HepG2 (cell line): ENCODE results near the gene ARTN. TPM values are rescaled to one million over a fixed set of nuclear protein-coding genes. Genes with fewer than 3 reads are reported as not detected.
A peak's percentile ranks its signal among the peaks of the same experiment; 100 is the strongest.

Experiments used
- CBFB ChIP-seq: sonication (generic); formaldehyde crosslinking; IDR thresholded peaks from 2 replicates; pipeline ENCODE4 v1.4.0; 2020; ENCODE audit warnings: missing genetic modification reagents
- ELF4 ChIP-seq: sonication (generic); formaldehyde crosslinking; IDR thresholded peaks from 2 replicates; pipeline ENCODE4 v1.5.0; 2020; ENCODE audit warnings: missing genetic modification reagents, mild to moderate bottlenecking, moderate library complexity, borderline replicate concordance
- GFI1 ChIP-seq: sonication (generic); formaldehyde crosslinking; IDR thresholded peaks from 2 replicates; pipeline ENCODE4 v1.5.0; 2020; ENCODE audit warnings: missing genetic modification reagents, mild to moderate bottlenecking, borderline replicate concordance
- HES4 ChIP-seq: sonication (generic); formaldehyde crosslinking; IDR thresholded peaks from 2 replicates; pipeline ENCODE4 v1.9.0; 2021; ENCODE audit warnings: mild to moderate bottlenecking, missing genetic modification reagents, borderline replicate concordance
- IRF2 ChIP-seq: IDR thresholded peaks from 2 replicates; pipeline ENCODE4 v1.6.1; 2018; ENCODE audit warnings: missing genetic modification reagents, missing compliant biosample characterization
- NCOR1 ChIP-seq: fragments of 200-600 bp; sonication (generic); IDR thresholded peaks from 2 replicates; pipeline ENCODE4 v1.7.0; 2017; ENCODE audit warnings: antibody characterized with exemption, low read length, borderline replicate concordance
- PLRG1 ChIP-seq: fragments of 450-650 bp; conservative IDR thresholded peaks from 2 replicates; pipeline ENCODE4 v1.6.1; 2016
- SMYD3 ChIP-seq: sonication (generic); formaldehyde crosslinking; IDR thresholded peaks from 2 replicates; pipeline ENCODE4 v1.8.1; 2023; ENCODE audit warnings: mild to moderate bottlenecking, missing genetic modification reagents
- SP1 ChIP-seq, 2 experiments: fragments of 450-650 bp in 1 of 2; sonication (generic) in 1 of 2; formaldehyde crosslinking in 1 of 2; IDR thresholded peaks; 2 replicates each; pipeline versions ENCODE4 v1.4.0 to v1.6.1; 2016 to 2020; ENCODE audit warnings: missing genetic modification reagents in 1 of 2
- SP4 ChIP-seq: sonication (generic); formaldehyde crosslinking; IDR thresholded peaks from 2 replicates; pipeline ENCODE4 v1.8.1; 2023; ENCODE audit warnings: mild to moderate bottlenecking, missing genetic modification reagents
- TBL1XR1 ChIP-seq: fragments of 150-350 bp; IDR thresholded peaks from 2 replicates; pipeline ENCODE4 v1.6.1; 2014; ENCODE audit warnings: borderline replicate concordance, low read length; ENCODE audit not compliant: partially characterized antibody
- TOE1 ChIP-seq: sonication (generic); formaldehyde crosslinking; IDR thresholded peaks from 2 replicates; pipeline ENCODE4 v1.4.0; 2020; ENCODE audit warnings: mild to moderate bottlenecking, missing genetic modification reagents
- ZBTB42 ChIP-seq: sonication (generic); formaldehyde crosslinking; IDR thresholded peaks from 2 replicates; pipeline ENCODE4 v1.5.0; 2020; ENCODE audit warnings: mild to moderate bottlenecking, missing genetic modification reagents
- ZBTB7A ChIP-seq: sonication (generic); formaldehyde crosslinking; IDR thresholded peaks from 2 replicates; pipeline ENCODE4 v1.8.0; 2022; ENCODE audit warnings: mild to moderate bottlenecking, missing genetic modification reagents
- ZFP36L1 ChIP-seq: sonication (generic); formaldehyde crosslinking; IDR thresholded peaks from 2 replicates; pipeline ENCODE4 v1.8.0; 2022; ENCODE audit warnings: mild to moderate bottlenecking, missing genetic modification reagents, moderate library complexity
- ZNF180 ChIP-seq: sonication (generic); formaldehyde crosslinking; IDR thresholded peaks from 2 replicates; pipeline ENCODE4 v1.4.0; 2020; ENCODE audit warnings: low read depth, missing genetic modification reagents, borderline replicate concordance
- ZNF333 ChIP-seq: sonication (generic); formaldehyde crosslinking; IDR thresholded peaks from 2 replicates; pipeline ENCODE4 v1.4.0; 2020; ENCODE audit warnings: mild to moderate bottlenecking, missing genetic modification reagents, borderline replicate concordance
- ZNF430 ChIP-seq: sonication (generic); formaldehyde crosslinking; IDR thresholded peaks from 2 replicates; pipeline ENCODE4 v1.9.0; 2021; ENCODE audit warnings: mild to moderate bottlenecking, missing genetic modification reagents
- polyA plus RNA-seq, 8 experiments: library from polyadenylated mRNA; depleted of rRNA in 3 of 8; stranded (reverse) in 7 of 8; unstranded in 1 of 8; fragments of >200 nt; fragmentation: Illumina TruSeq in 4 of 8; extraction: Trizol in 4 of 8; gene quantifications; 2 replicates each; pipeline versions ENCODE4 v1.2.1 to v1.2.3, GENCODE V29; 2011 to 2016; ENCODE audit warnings: low read depth in 4 of 8, missing spikeins in 1 of 8, mixed read lengths in 1 of 8; ENCODE audit not compliant: insufficient read depth in 1 of 8
- total RNA-seq, 5 experiments: library from RNA; depleted of rRNA; stranded (reverse); fragments of >200 nt; fragmentation: Illumina TruSeq; extraction: Trizol; gene quantifications; 2 replicates each; pipeline ENCODE4 v1.2.3, GENCODE V29; 2016; ENCODE audit warnings: low read depth in 1 of 5
- TF ChIP-seq, protein P1 (sequence below): sonication (generic); formaldehyde crosslinking; IDR thresholded peaks from 2 replicates; pipeline ENCODE4 v1.5.0; 2020; ENCODE audit warnings: mild to moderate bottlenecking, missing genetic modification reagents
- TF ChIP-seq, protein P2 (sequence below): sonication (generic); formaldehyde crosslinking; IDR thresholded peaks from 2 replicates; pipeline ENCODE4 v1.8.0; 2022; ENCODE audit warnings: mild to moderate bottlenecking, missing genetic modification reagents, moderate library complexity
- TF ChIP-seq, protein P3 (sequence below): sonication (generic); formaldehyde crosslinking; conservative IDR thresholded peaks from 2 replicates; pipeline ENCODE4 v1.4.0; 2020; ENCODE audit warnings: missing genetic modification reagents
- TF ChIP-seq, protein P4 (sequence below): sonication (generic); formaldehyde crosslinking; IDR thresholded peaks from 2 replicates; pipeline ENCODE4 v1.9.0; 2021; ENCODE audit warnings: missing genetic modification reagents, mild to moderate bottlenecking, borderline replicate concordance
- TF ChIP-seq, protein P5 (sequence below): sonication (generic); formaldehyde crosslinking; IDR thresholded peaks from 2 replicates; pipeline ENCODE4 v1.4.0; 2020; ENCODE audit warnings: missing genetic modification reagents, borderline replicate concordance

ARTN gene
- total and polyA plus RNA-seq, 2 of the 13 experiments (the other 11 are each of a cell fraction or from before 2014, with no cell fraction given): 0.11 to 0.62 TPM

DNA sequence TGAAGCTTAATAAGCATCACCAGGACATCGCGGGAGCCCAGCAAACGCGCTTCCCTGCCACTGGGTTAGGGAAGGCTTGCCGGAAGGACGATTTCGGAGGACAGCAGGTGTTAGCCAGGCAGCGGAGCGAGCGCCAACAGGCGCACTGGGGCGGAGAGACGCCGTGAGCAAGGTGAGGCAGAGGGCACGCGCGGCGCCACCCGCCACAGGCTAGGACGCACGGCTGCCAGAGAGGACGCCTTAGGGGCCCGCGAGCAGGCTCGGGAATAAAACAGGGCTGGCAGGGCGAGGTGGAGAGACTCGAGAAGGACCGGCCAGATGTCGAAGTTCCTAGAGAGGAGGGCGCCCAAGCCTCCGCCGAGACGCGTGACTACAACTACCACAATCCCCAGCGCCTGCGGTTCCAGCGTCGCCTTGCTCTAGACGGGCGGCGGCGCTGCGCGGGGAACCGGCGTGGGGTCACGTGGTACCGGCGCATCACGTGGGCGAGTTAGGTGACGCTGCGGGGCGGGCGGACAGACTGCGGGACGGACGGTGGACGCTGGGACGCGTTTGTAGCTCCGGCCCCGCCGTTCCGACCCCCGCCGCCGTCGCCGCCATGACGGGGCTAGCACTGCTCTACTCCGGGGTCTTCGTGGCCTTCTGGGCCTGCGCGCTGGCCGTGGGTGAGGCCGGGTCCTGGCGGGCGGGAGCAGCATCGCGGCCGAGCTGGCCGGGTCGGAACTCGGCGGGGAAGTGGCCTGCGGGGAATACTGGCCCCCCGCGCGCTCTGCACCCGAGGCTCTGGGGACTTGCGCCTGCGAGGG is 41.0 kb downstream of the ARTN start, which contains the start of gene ATP6V0B (continued):
- TF ChIP-seq, protein P1, sequence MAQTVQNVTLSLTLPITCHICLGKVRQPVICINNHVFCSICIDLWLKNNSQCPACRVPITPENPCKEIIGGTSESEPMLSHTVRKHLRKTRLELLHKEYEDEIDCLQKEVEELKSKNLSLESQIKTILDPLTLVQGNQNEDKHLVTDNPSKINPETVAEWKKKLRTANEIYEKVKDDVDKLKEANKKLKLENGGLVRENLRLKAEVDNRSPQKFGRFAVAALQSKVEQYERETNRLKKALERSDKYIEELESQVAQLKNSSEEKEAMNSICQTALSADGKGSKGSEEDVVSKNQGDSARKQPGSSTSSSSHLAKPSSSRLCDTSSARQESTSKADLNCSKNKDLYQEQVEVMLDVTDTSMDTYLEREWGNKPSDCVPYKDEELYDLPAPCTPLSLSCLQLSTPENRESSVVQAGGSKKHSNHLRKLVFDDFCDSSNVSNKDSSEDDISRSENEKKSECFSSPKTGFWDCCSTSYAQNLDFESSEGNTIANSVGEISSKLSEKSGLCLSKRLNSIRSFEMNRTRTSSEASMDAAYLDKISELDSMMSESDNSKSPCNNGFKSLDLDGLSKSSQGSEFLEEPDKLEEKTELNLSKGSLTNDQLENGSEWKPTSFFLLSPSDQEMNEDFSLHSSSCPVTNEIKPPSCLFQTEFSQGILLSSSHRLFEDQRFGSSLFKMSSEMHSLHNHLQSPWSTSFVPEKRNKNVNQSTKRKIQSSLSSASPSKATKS (CRISPR knock-in tag): no peak; the same call in 1 of the 2 replicates
- TF ChIP-seq TOE1 (CRISPR knock-in tag) (no peak), NCOR1 (no peak), ZFP36L1 (0 out of 2 replicates have a peak, but pooled peaks have one; percentile 58), GFI1 (CRISPR knock-in tag) (no peak; the same call in 1 of the 2 replicates), ZBTB7A (CRISPR knock-in tag) (no peak), ELF4 (CRISPR knock-in tag) (no peak), HES4 (CRISPR knock-in tag) (0 out of 2 replicates have a peak, but pooled peaks have one; percentile 4), IRF2 (CRISPR knock-in tag) (peak; percentile 92), ZNF333 (CRISPR knock-in tag) (0 out of 2 replicates have a peak, but pooled peaks have one; percentile 29), ZNF180 (no peak), SP1 (IDR thresholded peaks at IDR 0.05) (no peak), SP1 (CRISPR knock-in tag; IDR thresholded peaks at IDR 0.05) (0 out of 2 replicates have a peak, but pooled peaks have one; percentile 24), PLRG1 (no peak), SP4 (CRISPR knock-in tag) (peak; percentile 59; the same call in 1 of the 2 replicates), CBFB (peak; percentile 91), ZBTB42 (CRISPR knock-in tag) (no peak; the same call in 1 of the 2 replicates), TBL1XR1 (peak; percentile 26), ZNF430 (CRISPR knock-in tag) (peak; percentile 72), SMYD3 (no peak)
- TF ChIP-seq, protein P2, sequence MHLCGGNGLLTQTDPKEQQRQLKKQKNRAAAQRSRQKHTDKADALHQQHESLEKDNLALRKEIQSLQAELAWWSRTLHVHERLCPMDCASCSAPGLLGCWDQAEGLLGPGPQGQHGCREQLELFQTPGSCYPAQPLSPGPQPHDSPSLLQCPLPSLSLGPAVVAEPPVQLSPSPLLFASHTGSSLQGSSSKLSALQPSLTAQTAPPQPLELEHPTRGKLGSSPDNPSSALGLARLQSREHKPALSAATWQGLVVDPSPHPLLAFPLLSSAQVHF (CRISPR knock-in tag): no peak
- TF ChIP-seq, protein P3, sequence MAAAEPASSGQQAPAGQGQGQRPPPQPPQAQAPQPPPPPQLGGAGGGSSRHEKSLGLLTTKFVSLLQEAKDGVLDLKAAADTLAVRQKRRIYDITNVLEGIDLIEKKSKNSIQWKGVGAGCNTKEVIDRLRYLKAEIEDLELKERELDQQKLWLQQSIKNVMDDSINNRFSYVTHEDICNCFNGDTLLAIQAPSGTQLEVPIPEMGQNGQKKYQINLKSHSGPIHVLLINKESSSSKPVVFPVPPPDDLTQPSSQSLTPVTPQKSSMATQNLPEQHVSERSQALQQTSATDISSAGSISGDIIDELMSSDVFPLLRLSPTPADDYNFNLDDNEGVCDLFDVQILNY (CRISPR knock-in tag): no peak
- TF ChIP-seq, protein P4, sequence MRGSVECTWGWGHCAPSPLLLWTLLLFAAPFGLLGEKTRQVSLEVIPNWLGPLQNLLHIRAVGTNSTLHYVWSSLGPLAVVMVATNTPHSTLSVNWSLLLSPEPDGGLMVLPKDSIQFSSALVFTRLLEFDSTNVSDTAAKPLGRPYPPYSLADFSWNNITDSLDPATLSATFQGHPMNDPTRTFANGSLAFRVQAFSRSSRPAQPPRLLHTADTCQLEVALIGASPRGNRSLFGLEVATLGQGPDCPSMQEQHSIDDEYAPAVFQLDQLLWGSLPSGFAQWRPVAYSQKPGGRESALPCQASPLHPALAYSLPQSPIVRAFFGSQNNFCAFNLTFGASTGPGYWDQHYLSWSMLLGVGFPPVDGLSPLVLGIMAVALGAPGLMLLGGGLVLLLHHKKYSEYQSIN (CRISPR knock-in tag): no peak
- TF ChIP-seq, protein P5, sequence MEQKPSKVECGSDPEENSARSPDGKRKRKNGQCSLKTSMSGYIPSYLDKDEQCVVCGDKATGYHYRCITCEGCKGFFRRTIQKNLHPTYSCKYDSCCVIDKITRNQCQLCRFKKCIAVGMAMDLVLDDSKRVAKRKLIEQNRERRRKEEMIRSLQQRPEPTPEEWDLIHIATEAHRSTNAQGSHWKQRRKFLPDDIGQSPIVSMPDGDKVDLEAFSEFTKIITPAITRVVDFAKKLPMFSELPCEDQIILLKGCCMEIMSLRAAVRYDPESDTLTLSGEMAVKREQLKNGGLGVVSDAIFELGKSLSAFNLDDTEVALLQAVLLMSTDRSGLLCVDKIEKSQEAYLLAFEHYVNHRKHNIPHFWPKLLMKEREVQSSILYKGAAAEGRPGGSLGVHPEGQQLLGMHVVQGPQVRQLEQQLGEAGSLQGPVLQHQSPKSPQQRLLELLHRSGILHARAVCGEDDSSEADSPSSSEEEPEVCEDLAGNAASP (CRISPR knock-in tag): no peak
